Measurements from ENCODE around the gene CCL22. TPM values are rescaled to one million over a fixed set of nuclear protein-coding genes. Genes with fewer than 3 reads are reported as not detected.

The CCL22 gene
- total and polyA plus RNA-seq, 2 donors (not counting 3 experiments of a cell fraction or from before 2014, with no cell fraction given) = not detected

DNA sequence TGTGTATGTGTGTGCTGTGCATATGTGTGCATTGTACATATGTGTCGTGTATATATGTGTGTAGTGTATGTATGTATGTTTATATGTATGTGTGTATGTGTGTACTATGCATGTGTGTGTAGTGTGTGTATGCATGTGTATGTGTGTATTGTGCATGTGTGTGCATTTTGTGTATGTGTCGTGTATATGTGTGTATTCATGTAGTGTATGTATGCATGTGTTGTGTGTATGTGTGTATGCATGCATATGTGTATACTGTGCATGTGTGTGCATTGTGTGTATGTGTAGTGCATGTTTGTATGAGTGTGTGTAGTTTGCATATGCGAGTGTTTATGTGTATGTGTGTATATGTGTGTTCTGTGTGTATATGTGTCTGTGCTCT lies 30.5 kb downstream of the CCL22 start:
- TF ChIP-seq, protein P1, sequence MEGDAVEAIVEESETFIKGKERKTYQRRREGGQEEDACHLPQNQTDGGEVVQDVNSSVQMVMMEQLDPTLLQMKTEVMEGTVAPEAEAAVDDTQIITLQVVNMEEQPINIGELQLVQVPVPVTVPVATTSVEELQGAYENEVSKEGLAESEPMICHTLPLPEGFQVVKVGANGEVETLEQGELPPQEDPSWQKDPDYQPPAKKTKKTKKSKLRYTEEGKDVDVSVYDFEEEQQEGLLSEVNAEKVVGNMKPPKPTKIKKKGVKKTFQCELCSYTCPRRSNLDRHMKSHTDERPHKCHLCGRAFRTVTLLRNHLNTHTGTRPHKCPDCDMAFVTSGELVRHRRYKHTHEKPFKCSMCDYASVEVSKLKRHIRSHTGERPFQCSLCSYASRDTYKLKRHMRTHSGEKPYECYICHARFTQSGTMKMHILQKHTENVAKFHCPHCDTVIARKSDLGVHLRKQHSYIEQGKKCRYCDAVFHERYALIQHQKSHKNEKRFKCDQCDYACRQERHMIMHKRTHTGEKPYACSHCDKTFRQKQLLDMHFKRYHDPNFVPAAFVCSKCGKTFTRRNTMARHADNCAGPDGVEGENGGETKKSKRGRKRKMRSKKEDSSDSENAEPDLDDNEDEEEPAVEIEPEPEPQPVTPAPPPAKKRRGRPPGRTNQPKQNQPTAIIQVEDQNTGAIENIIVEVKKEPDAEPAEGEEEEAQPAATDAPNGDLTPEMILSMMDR (IDR thresholded peaks at IDR 0.05; ENCODE audit: extremely low read depth in 1 of 2, insufficient read depth in 1 of 2, low read depth in 1 of 2, low read length in 2 of 2) = no peak
- TF ChIP-seq POLR2A (IDR thresholded peaks at IDR 0.05; ENCODE audit: low read depth, low read length) (no peak), GATA2 (IDR thresholded peaks at IDR 0.05; ENCODE audit: insufficient read depth, insufficient read length, low read depth, low read length) (no peak), EZH2 (IDR thresholded peaks at IDR 0.05; ENCODE audit: borderline replicate concordance, low read depth, low read length, severe bottlenecking) (no peak), JUN (IDR thresholded peaks at IDR 0.05; ENCODE audit: borderline replicate concordance, insufficient read depth, insufficient read length, low read depth) (no peak), POLR2AphosphoS5 (IDR thresholded peaks at IDR 0.05; ENCODE audit: insufficient read depth, low read depth, low read length) (no peak), FOS (IDR thresholded peaks at IDR 0.05; ENCODE audit: borderline replicate concordance, insufficient read depth, low read length) (no peak), MYC (IDR thresholded peaks at IDR 0.05; ENCODE audit: low read depth, low read length) (no peak)
- TF ChIP-seq, protein P2, sequence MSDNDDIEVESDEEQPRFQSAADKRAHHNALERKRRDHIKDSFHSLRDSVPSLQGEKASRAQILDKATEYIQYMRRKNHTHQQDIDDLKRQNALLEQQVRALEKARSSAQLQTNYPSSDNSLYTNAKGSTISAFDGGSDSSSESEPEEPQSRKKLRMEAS (IDR thresholded peaks at IDR 0.05; ENCODE audit: insufficient read depth, insufficient read length) = no peak
- no peak for FAIRE-seq

More for the DNA sequence above, 30.5 kb downstream of the CCL22 start:
- Histone ChIP-seq H3K36me3 (ENCODE audit: control insufficient read depth in 2 of 2, extremely low read depth in 1 of 2, insufficient read depth in 2 of 2, low read length in 2 of 2) (no peaks in the 10 kb centered on the region), H3K27ac (ENCODE audit: insufficient read depth, low read depth, low read length) (no peak overlapping the region), H2AFZ (ENCODE audit: low read depth, low read length) (no peak overlapping the region), H3K9me1 (replicated peaks; ENCODE audit: control insufficient read depth, extremely low read depth, insufficient read depth, low read length) (no peaks in the 10 kb centered on the region), H4K20me1 (replicated peaks; ENCODE audit: control insufficient read depth, extremely low read depth, insufficient read depth, low read length) (no peaks in the 10 kb centered on the region), H3K9ac (replicated peaks; ENCODE audit: extremely low read depth, insufficient read depth, low read length) (no peak overlapping the region), H3K79me2 (ENCODE audit: control insufficient read depth, insufficient read depth, low read length) (no peaks in the 10 kb centered on the region), H3K4me1 (ENCODE audit: control insufficient read depth, extremely low read depth, insufficient read depth, low read length) (peaks cover 12% of the 10 kb centered on the region), H3K9me3 (replicated peaks; ENCODE audit: control insufficient read depth, insufficient read depth, low read length) (no peaks in the 10 kb centered on the region), H3K4me2 (ENCODE audit: insufficient read depth, low read length) (no peak overlapping the region), H3K4me3 (replicated peaks in 1 of 3; ENCODE audit: insufficient read depth in 1 of 3, low read depth in 1 of 3, low read length in 3 of 3) (no peak overlapping the region), H3K27me3 (ENCODE audit: control insufficient read depth in 2 of 2, insufficient read depth in 2 of 2, low read length in 2 of 2) (peaks cover under 1 to 4% of the 10 kb centered on the region in 2 experiments)
- ChIA-PET CTCF (no interaction called here), POLR2A (no interaction called here)
- no peak for DNase-seq (ENCODE audit: low read depth, low spot score)
- intact Hi-C loops (cut with micrococcal nuclease) = no loop called here
- dilution Hi-C loops (cut with MboI; ENCODE audit: extremely low pct_ligation_motif_present, low sequenced_read_pairs) = no loop called here
- no TSS peak for BruUV-seq (replicated peaks)
